Astrocyte (in vitro differentiated cells and primary cell): Measurements from ENCODE around the gene SYT6. TPM values are rescaled to one million over a fixed set of nuclear protein-coding genes. Genes with fewer than 3 reads are reported as not detected.

Experiments used
- DNase-seq: peaks from one replicate; pipeline ENCODE4 v3.0.0-alpha.2; 2010; ENCODE audit warnings: low read depth
- FAIRE-seq: peaks from 2 replicates; lab custom pipeline; 2011; peaks lifted over from hg19 to GRCh38; lab: Jason Lieb, UNC
- H2AFZ ChIP-seq: 2 replicates; pipeline ENCODE4 v1.6.0; 2012; ENCODE audit warnings: low read depth, low read length, inconsistent platforms
- H3K27ac ChIP-seq: 2 replicates; pipeline ENCODE4 v1.5.1; 2011; ENCODE audit warnings: low read depth, low read length, inconsistent platforms
- H3K27me3 ChIP-seq: 2 replicates; pipeline ENCODE4 v1.6.0; 2011; ENCODE audit warnings: low read length, inconsistent platforms; ENCODE audit not compliant: insufficient read depth
- H3K36me3 ChIP-seq: 2 replicates; pipeline ENCODE4 v1.5.1; 2011; ENCODE audit warnings: low read length, inconsistent platforms; ENCODE audit not compliant: insufficient read depth
- H3K4me1 ChIP-seq: 2 replicates; pipeline ENCODE4 v1.5.1; 2011; ENCODE audit warnings: low read length, inconsistent platforms; ENCODE audit not compliant: insufficient read depth
- H3K4me2 ChIP-seq: 2 replicates; pipeline ENCODE4 v1.6.0; 2012; ENCODE audit warnings: low read length, inconsistent platforms
- H3K4me3 ChIP-seq: 2 replicates; pipeline ENCODE4 v1.5.1; 2011; ENCODE audit warnings: low read depth, mild to moderate bottlenecking, low read length, inconsistent platforms; ENCODE audit not compliant: insufficient read depth
- H3K79me2 ChIP-seq: 2 replicates; pipeline ENCODE4 v1.6.0; 2012; ENCODE audit warnings: mild to moderate bottlenecking, low read length, inconsistent platforms; ENCODE audit not compliant: insufficient read depth
- H3K9ac ChIP-seq: 2 replicates; pipeline ENCODE4 v1.6.0; 2012; ENCODE audit warnings: mild to moderate bottlenecking, low read length, inconsistent platforms
- H3K9me3 ChIP-seq: 2 replicates; pipeline ENCODE4 v1.5.1; 2012; ENCODE audit warnings: low read depth, mild to moderate bottlenecking, low read length, inconsistent platforms; ENCODE audit not compliant: insufficient read depth
- H4K20me1 ChIP-seq: 2 replicates; pipeline ENCODE4 v1.6.0; 2012; ENCODE audit warnings: low read length, inconsistent platforms; ENCODE audit not compliant: insufficient read depth
- H3K27ac Mint-ChIP-seq: one replicate; pipeline ENCODE4 v1.8.0; 2021; ENCODE audit warnings: mild to moderate bottlenecking, mixed read lengths; ENCODE audit not compliant: unreplicated experiment
- H3K27me3 Mint-ChIP-seq: one replicate; pipeline ENCODE4 v1.8.0; 2021; ENCODE audit warnings: low read depth, mixed read lengths; ENCODE audit not compliant: unreplicated experiment
- H3K36me3 Mint-ChIP-seq: one replicate; pipeline ENCODE4 v1.8.0; 2021; ENCODE audit warnings: low read depth, mixed read lengths; ENCODE audit not compliant: unreplicated experiment
- H3K4me1 Mint-ChIP-seq: one replicate; pipeline ENCODE4 v1.8.0; 2021; ENCODE audit warnings: low read depth, mixed read lengths; ENCODE audit not compliant: unreplicated experiment
- H3K4me3 Mint-ChIP-seq: one replicate; pipeline ENCODE4 v1.8.0; 2021; ENCODE audit warnings: mild to moderate bottlenecking, moderate library complexity, mixed read lengths; ENCODE audit not compliant: unreplicated experiment
- H3K9me3 Mint-ChIP-seq: one replicate; pipeline ENCODE4 v1.8.0; 2021; ENCODE audit warnings: mild to moderate bottlenecking, mixed read lengths; ENCODE audit not compliant: unreplicated experiment
- CTCF ChIP-seq: IDR thresholded peaks from 2 replicates; pipeline ENCODE4 v1.5.1; 2011; ENCODE audit warnings: low read depth, mild to moderate bottlenecking, inconsistent platforms, low read length, moderate library complexity; ENCODE audit not compliant: insufficient read depth
- EZH2 ChIP-seq: IDR thresholded peaks from 2 replicates; pipeline ENCODE4 v1.6.1; 2012; ENCODE audit warnings: mild to moderate bottlenecking, low read length, inconsistent platforms; ENCODE audit not compliant: insufficient read depth
- total RNA-seq: library from RNA; stranded (reverse); gene quantifications from 2 replicates; pipeline ENCODE4 v1.2.1, GENCODE V29; 2021

SYT6 gene
- total RNA-seq, 1 donor from 2014 or later: 0.39 TPM

- Histone ChIP-seq H3K9ac (no peak overlapping the region), H3K4me3 (no peak overlapping the region), H3K27me3 (peaks cover 8% of the 10 kb centered on the region), H3K79me2 (no peaks in the 10 kb centered on the region), H3K27ac (no peak overlapping the region), H3K9me3 (no peaks in the 10 kb centered on the region), H4K20me1 (no peaks in the 10 kb centered on the region), H3K36me3 (no peaks in the 10 kb centered on the region), H3K4me1 (no peaks in the 10 kb centered on the region), H3K4me2 (no peak overlapping the region), H2AFZ (no peak overlapping the region)
- no peak overlapping the region for H3K27ac Mint-ChIP-seq
- FAIRE-seq (no peak), DNase-seq (no peak)
- peaks cover 31% of the 10 kb centered on the region for H3K27me3 Mint-ChIP-seq
- no peaks in the 10 kb centered on the region for H3K36me3 Mint-ChIP-seq
- peaks cover 3% of the 10 kb centered on the region for H3K9me3 Mint-ChIP-seq
- no peak overlapping the region for H3K4me3 Mint-ChIP-seq
- TF ChIP-seq EZH2 (no peak), CTCF (no peak)
- H3K4me1 Mint-ChIP-seq: no peaks in the 10 kb centered on the region
Measured at GRCh38 chr1:114169509-114169908, 15.8 kb upstream of the SYT6 start.

GRCh38 chr1:114167226-114167625 is 13.6 kb upstream of the SYT6 start:
- peaks cover 36% of the 10 kb centered on the region for H3K27me3 Mint-ChIP-seq
- H3K4me1 Mint-ChIP-seq: peaks cover 4% of the 10 kb centered on the region
- peaks cover 7% of the 10 kb centered on the region for H3K9me3 Mint-ChIP-seq
- H4K20me1 ChIP-seq: no peaks in the 10 kb centered on the region
- no peak for FAIRE-seq
- H3K79me2 ChIP-seq: no peaks in the 10 kb centered on the region
- no peak overlapping the region for H3K4me2 ChIP-seq
- H3K4me1 ChIP-seq: no peaks in the 10 kb centered on the region
- H3K36me3 ChIP-seq: no peaks in the 10 kb centered on the region
- no peak overlapping the region for H3K27ac ChIP-seq
- H3K36me3 Mint-ChIP-seq: no peaks in the 10 kb centered on the region
- H3K9ac ChIP-seq: no peak overlapping the region
- DNase-seq: no peak
- H3K27ac Mint-ChIP-seq: no peak overlapping the region
- peaks cover 9% of the 10 kb centered on the region for H3K27me3 ChIP-seq
- no peak overlapping the region for H3K4me3 ChIP-seq
- H3K9me3 ChIP-seq: no peaks in the 10 kb centered on the region
- no peak for TF ChIP-seq CTCF
- no peak for TF ChIP-seq EZH2
- no peak overlapping the region for H3K4me3 Mint-ChIP-seq
- no peak overlapping the region for H2AFZ ChIP-seq

GRCh38 chr1:114164840-114165543 is 11.3 kb upstream of the SYT6 start:
- Mint-ChIP-seq H3K9me3 (peaks cover 7% of the 10 kb centered on the region), H3K4me3 (no peak overlapping the region), H3K27me3 (peaks cover 54% of the 10 kb centered on the region), H3K27ac (no peak overlapping the region), H3K4me1 (peaks cover 4% of the 10 kb centered on the region), H3K36me3 (no peaks in the 10 kb centered on the region)
- FAIRE-seq: no peak
- TF ChIP-seq CTCF (no peak), EZH2 (no peak)
- DNase-seq: no peak
- no peak overlapping the region for H3K27ac ChIP-seq
- H3K9me3 ChIP-seq: no peaks in the 10 kb centered on the region
- peaks cover 17% of the 10 kb centered on the region for H3K27me3 ChIP-seq
- no peak overlapping the region for H3K9ac ChIP-seq
- H3K4me1 ChIP-seq: no peaks in the 10 kb centered on the region
- H3K36me3 ChIP-seq: no peaks in the 10 kb centered on the region
- H3K79me2 ChIP-seq: no peaks in the 10 kb centered on the region
- no peaks in the 10 kb centered on the region for H4K20me1 ChIP-seq
- no peak overlapping the region for H3K4me3 ChIP-seq
- H3K4me2 ChIP-seq: no peak overlapping the region
- no peak overlapping the region for H2AFZ ChIP-seq
